ENCODE measurements around the gene OR2A1. TPM values are rescaled to one million over a fixed set of nuclear protein-coding genes. Genes with fewer than 3 reads are reported as not detected.
"Not testable (repeated sequence)": the region's sequence is repeated elsewhere in the genome, so short reads cannot be mapped to it uniquely, and the experiment has no call there.

Gene OR2A1
- total and polyA plus RNA-seq, 2 experiments from 2014 or later, result 0.10 to 1.6 TPM

DNA sequence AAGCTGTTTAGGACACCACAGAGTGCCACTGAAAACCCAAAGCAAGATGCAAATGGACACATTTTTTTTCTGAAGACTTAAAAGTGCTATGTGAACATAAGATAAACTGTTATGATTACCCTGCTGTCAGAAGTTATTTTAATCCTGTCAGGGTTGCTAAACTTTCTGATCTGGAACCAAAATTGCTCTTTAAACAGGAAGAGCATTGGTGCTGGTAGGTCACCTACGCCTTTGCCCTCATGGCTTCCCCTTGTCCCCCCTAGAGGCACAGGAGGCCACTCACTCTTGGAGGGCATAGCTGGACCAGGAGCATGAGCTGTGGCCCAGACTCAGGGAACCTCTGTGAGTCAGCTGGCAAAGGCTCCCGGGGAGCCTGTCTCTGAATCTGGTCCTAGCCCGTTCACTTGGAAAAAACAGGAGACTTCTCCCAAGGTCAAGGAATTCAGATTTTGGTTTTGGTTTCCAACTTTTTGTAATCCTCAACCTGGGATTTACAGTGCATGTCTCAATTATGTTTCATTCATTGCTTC lies 9.5 kb downstream of the OR2A1 start:
- not testable (repeated sequence) for ATAC-seq

DNA sequence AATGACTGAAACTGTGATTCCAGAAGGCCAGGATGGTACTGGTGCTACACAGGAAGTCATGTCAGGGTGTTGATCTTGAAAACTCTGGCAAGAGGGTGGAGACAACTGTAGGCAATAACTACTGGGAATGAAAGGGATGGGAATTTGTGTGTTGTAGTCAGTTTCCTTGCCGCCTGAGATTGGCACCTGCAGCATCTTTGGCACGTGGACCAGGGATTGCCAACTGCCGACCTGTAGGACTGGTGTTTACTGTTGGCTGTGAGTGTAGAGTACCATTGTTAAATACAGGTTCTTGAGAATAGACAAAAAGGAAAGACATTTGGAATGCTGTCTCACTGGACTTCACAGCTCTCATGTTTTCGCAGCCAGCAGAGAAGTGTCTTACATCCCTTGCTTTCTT lies 11.1 kb downstream of the OR2A1 start:
- H3K4me1 ChIP-seq (ENCODE audit: insufficient read depth); H3K27ac ChIP-seq (ENCODE audit: low read depth); H3K4me3 Mint-ChIP-seq; H3K27me3 ChIP-seq (ENCODE audit: insufficient read depth); H3K36me3 Mint-ChIP-seq (ENCODE audit: low read depth); H3K9me3 Mint-ChIP-seq; ATAC-seq; H3K27me3 Mint-ChIP-seq (ENCODE audit: insufficient read depth, low read depth, poor library complexity); H2AFZ ChIP-seq; H3F3A ChIP-seq (replicated peaks; ENCODE audit: low read depth); H3K27ac Mint-ChIP-seq; H3K4me3 ChIP-seq; H3K4me2 ChIP-seq; H4K20me1 ChIP-seq (replicated peaks; ENCODE audit: insufficient read depth); H3K9me2 ChIP-seq (ENCODE audit: insufficient read depth); H3K4me1 Mint-ChIP-seq; DNase-seq (ENCODE audit: low spot score); H3K36me3 ChIP-seq (ENCODE audit: insufficient read depth); H3K79me2 ChIP-seq (replicated peaks; ENCODE audit: insufficient read depth): not testable (repeated sequence)

More for the DNA sequence above, 9.5 kb downstream of the OR2A1 start:
- H3K4me3 ChIP-seq; H3K36me3 ChIP-seq (ENCODE audit: insufficient read depth); H4K20me1 ChIP-seq (replicated peaks; ENCODE audit: insufficient read depth); H3K27me3 ChIP-seq (ENCODE audit: insufficient read depth); H3K4me1 ChIP-seq (ENCODE audit: insufficient read depth); H3K9me2 ChIP-seq (ENCODE audit: insufficient read depth); H3K27ac Mint-ChIP-seq; H3K9me3 Mint-ChIP-seq; H3K4me3 Mint-ChIP-seq; H3K36me3 Mint-ChIP-seq (ENCODE audit: low read depth); H2AFZ ChIP-seq; H3K4me1 Mint-ChIP-seq; H3K79me2 ChIP-seq (replicated peaks; ENCODE audit: insufficient read depth); H3F3A ChIP-seq (replicated peaks; ENCODE audit: low read depth); H3K4me2 ChIP-seq; H3K27me3 Mint-ChIP-seq (ENCODE audit: insufficient read depth, low read depth, poor library complexity); H3K27ac ChIP-seq (ENCODE audit: low read depth): not testable (repeated sequence)
- peak; percentile 0 for DNase-seq (ENCODE audit: low spot score)

DNA sequence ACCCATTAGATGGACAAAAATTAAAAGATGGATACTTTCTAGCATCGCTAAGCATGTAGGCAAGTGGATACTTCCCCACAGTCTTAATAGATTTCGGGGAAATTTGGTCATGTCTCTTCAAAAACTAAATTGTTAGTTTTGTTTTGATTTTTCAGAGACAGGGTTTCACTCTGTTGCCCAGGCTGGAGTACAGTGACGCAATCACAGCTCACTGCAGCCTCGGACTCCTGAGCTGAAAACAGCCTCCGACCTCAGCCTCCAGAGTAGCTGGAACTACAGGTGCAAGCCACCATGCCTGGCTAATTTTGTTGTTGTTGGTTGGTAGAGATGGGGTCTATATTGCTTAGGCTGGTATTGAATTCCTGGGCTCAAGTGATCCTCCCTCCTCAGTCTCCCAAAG lies 13.6 kb downstream of the OR2A1 start:
- H3K9me3 Mint-ChIP-seq; H3K36me3 Mint-ChIP-seq (ENCODE audit: low read depth); H3K9me2 ChIP-seq (ENCODE audit: insufficient read depth); H3K4me1 Mint-ChIP-seq; H3K4me3 ChIP-seq; H3K27ac ChIP-seq (ENCODE audit: low read depth); H3K4me1 ChIP-seq (ENCODE audit: insufficient read depth); H3K27me3 Mint-ChIP-seq (ENCODE audit: insufficient read depth, low read depth, poor library complexity); H3K4me3 Mint-ChIP-seq; H2AFZ ChIP-seq; H3K79me2 ChIP-seq (replicated peaks; ENCODE audit: insufficient read depth); DNase-seq (ENCODE audit: low spot score); H3K27me3 ChIP-seq (ENCODE audit: insufficient read depth); H4K20me1 ChIP-seq (replicated peaks; ENCODE audit: insufficient read depth); ATAC-seq; H3F3A ChIP-seq (replicated peaks; ENCODE audit: low read depth); H3K4me2 ChIP-seq; H3K27ac Mint-ChIP-seq; H3K36me3 ChIP-seq (ENCODE audit: insufficient read depth): not testable (repeated sequence)

DNA sequence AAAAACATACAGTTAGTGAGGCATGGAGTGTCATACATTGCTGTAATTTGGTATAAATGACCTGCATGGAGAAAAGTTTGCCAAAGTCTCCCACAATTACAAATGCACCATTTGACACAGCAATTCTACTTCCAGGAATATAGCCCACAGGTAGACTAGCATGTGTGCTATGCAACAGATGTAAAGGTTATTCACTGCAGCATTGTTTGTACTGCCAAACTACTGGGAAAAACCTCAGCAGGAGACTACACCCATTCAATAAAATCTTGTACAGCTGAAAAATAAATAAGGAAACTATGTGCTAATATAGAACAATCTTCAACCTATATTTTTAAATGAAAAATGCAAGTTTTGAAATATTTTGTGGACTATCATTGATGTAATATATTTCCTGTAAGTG lies 17.8 kb downstream of the OR2A1 start:
- not testable (repeated sequence) for H3K79me2 ChIP-seq (replicated peaks; ENCODE audit: insufficient read depth); H3F3A ChIP-seq (replicated peaks; ENCODE audit: low read depth); H3K4me1 ChIP-seq (ENCODE audit: insufficient read depth); H3K4me3 ChIP-seq; H3K27me3 Mint-ChIP-seq (ENCODE audit: insufficient read depth, low read depth, poor library complexity); H3K27ac Mint-ChIP-seq; H3K4me1 Mint-ChIP-seq; H3K4me2 ChIP-seq; H3K27ac ChIP-seq (ENCODE audit: low read depth); H3K36me3 Mint-ChIP-seq (ENCODE audit: low read depth); H3K27me3 ChIP-seq (ENCODE audit: insufficient read depth); H3K4me3 Mint-ChIP-seq; H3K9me3 Mint-ChIP-seq; H3K9me2 ChIP-seq (ENCODE audit: insufficient read depth); H4K20me1 ChIP-seq (replicated peaks; ENCODE audit: insufficient read depth); DNase-seq (ENCODE audit: low spot score); H3K36me3 ChIP-seq (ENCODE audit: insufficient read depth); ATAC-seq; H2AFZ ChIP-seq

DNA sequence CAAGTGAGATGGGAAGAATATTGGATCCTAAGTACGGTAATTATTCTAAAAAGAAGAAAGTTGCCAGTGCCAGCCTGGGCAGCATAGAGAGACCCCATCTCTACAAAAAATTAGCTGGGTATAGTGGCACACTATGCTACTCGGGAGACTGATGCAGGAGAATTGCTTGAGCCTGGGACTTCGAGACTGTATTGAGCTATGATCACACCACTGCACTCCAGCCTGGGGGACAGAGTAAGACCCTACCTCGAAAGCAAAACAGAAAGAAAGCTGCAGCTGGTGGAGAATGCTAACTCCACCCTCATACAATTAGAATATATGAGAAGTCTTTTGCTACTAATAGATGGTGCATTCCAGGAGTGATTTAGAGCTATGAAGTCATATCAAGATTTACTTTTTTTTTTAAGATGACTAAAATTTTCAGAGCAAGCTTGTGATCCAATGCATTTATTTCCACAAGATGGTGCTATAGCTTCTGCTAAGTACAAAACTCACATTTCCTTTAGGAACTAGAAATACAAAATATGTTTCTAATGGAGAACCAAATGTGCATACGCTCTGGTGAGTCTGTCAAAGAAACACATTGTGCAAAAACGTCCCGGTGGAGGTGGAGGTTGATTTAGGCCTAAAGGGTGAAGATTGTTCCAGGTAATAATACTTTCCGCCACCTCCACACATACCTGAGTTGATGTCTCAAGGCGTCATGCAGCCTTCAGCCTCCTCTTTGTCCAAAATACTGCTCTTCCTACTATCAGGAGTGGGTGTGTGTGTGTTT lies 19.2 kb downstream of the OR2A1 start:
- not testable (repeated sequence) for H3K9me2 ChIP-seq (ENCODE audit: insufficient read depth); H3K4me1 Mint-ChIP-seq; H2AFZ ChIP-seq; H3K4me3 ChIP-seq; H3F3A ChIP-seq (replicated peaks; ENCODE audit: low read depth); H3K27me3 ChIP-seq (ENCODE audit: insufficient read depth); DNase-seq (ENCODE audit: low spot score); H3K27ac ChIP-seq (ENCODE audit: low read depth); H3K79me2 ChIP-seq (replicated peaks; ENCODE audit: insufficient read depth); H3K36me3 ChIP-seq (ENCODE audit: insufficient read depth); H3K36me3 Mint-ChIP-seq (ENCODE audit: low read depth); H3K4me2 ChIP-seq; H3K4me1 ChIP-seq (ENCODE audit: insufficient read depth); H4K20me1 ChIP-seq (replicated peaks; ENCODE audit: insufficient read depth); H3K9me3 Mint-ChIP-seq; H3K4me3 Mint-ChIP-seq; H3K27me3 Mint-ChIP-seq (ENCODE audit: insufficient read depth, low read depth, poor library complexity)
- H3K27ac Mint-ChIP-seq, result peak overlapping the region; percentile 36; the same call in 1 of the 2 replicates
- peak; percentile 42 for ATAC-seq

DNA sequence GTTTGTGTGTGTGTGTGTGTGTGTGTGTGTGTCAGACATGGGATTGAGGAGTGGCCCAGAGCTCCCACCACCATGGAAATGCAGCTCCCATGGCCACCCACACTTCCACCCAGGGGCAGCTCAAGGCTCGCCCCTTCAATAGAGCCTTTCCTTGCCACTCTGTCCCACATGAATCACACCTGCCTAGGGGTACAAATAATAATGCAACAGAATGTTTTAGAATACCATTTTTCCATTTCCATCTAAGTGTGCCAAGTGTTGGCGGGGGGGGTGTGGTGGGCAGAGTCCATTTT lies 19.7 kb downstream of the OR2A1 start:
- not testable (repeated sequence) for H3K4me3 ChIP-seq; H3K9me3 Mint-ChIP-seq; H3K27me3 Mint-ChIP-seq (ENCODE audit: insufficient read depth, low read depth, poor library complexity); H2AFZ ChIP-seq; H3K4me3 Mint-ChIP-seq; H3F3A ChIP-seq (replicated peaks; ENCODE audit: low read depth); H3K36me3 ChIP-seq (ENCODE audit: insufficient read depth); H3K4me2 ChIP-seq; H3K27me3 ChIP-seq (ENCODE audit: insufficient read depth); H3K9me2 ChIP-seq (ENCODE audit: insufficient read depth); H4K20me1 ChIP-seq (replicated peaks; ENCODE audit: insufficient read depth); DNase-seq (ENCODE audit: low spot score); H3K4me1 ChIP-seq (ENCODE audit: insufficient read depth); H3K79me2 ChIP-seq (replicated peaks; ENCODE audit: insufficient read depth); H3K27ac ChIP-seq (ENCODE audit: low read depth); H3K4me1 Mint-ChIP-seq
- Mint-ChIP-seq H3K36me3 (ENCODE audit: low read depth) (peaks cover 12% of the 10 kb centered on the region), H3K27ac (peak overlapping the region; percentile 36; the same call in 1 of the 2 replicates)
- peak; percentile 22; the same call in 1 of the 3 replicates for ATAC-seq

DNA sequence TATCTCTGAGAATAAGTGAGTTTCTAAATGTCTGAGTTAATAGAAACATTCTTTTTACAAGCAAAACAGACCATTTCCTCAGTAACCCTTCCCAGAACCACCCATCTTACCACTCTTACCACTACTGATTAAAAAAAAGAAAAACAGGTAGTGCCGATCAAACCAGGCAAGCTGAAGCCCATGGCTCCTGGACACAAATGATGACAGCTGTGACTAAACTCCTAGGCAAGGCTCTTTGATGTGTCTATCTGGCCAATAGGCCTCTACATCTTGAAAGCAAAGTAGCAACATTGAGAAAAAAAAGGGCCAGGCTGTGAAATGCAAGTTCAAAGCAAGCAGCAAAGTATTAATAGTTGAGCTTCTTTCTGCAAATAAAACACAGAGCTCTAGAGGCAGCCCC lies 36.4 kb downstream of the OR2A1 start:
- not testable (repeated sequence) for H3F3A ChIP-seq (replicated peaks; ENCODE audit: low read depth); H3K9me2 ChIP-seq (ENCODE audit: insufficient read depth); H3K36me3 Mint-ChIP-seq (ENCODE audit: low read depth); H3K27me3 Mint-ChIP-seq (ENCODE audit: insufficient read depth, low read depth, poor library complexity); H3K4me3 Mint-ChIP-seq; H4K20me1 ChIP-seq (replicated peaks; ENCODE audit: insufficient read depth); H3K36me3 ChIP-seq (ENCODE audit: insufficient read depth); ATAC-seq; H3K27ac ChIP-seq (ENCODE audit: low read depth); H2AFZ ChIP-seq; H3K4me2 ChIP-seq; H3K27me3 ChIP-seq (ENCODE audit: insufficient read depth); H3K27ac Mint-ChIP-seq; H3K4me3 ChIP-seq; H3K9me3 Mint-ChIP-seq; H3K4me1 ChIP-seq (ENCODE audit: insufficient read depth); DNase-seq (ENCODE audit: low spot score)
- H3K4me1 Mint-ChIP-seq, result peaks cover 15% of the 10 kb centered on the region
- peaks cover 14% of the 10 kb centered on the region for H3K79me2 ChIP-seq (replicated peaks; ENCODE audit: insufficient read depth)
